MM.1S (cell line): ENCODE measurements around the gene UTP18.
"Not testable (repeated sequence)": the region's sequence is repeated elsewhere in the genome, so short reads cannot be mapped to it uniquely, and the experiment has no call there.

Source experiments
- DNase-seq: peaks from one replicate; pipeline ENCODE4 v3.0.0-alpha.2; 2015
- H2AFZ ChIP-seq: fragments of 300-600 bp; sonication (generic); 2 replicates; pipeline ENCODE4 v1.6.0; 2016; ENCODE audit warnings: antibody characterized with exemption, low read length
- H3F3A ChIP-seq: fragments of 300-600 bp; sonication (generic); 2 replicates; pipeline ENCODE4 v1.6.1; 2016; ENCODE audit warnings: mild to moderate bottlenecking, antibody characterized with exemption, low read length, moderate library complexity, mixed read lengths; ENCODE audit not compliant: insufficient read depth
- H3K27ac ChIP-seq: fragments of 300-600 bp; sonication (generic); 2 replicates; pipeline ENCODE4 v1.5.1; 2016; ENCODE audit warnings: mild to moderate bottlenecking, low read length
- H3K27me3 ChIP-seq: fragments of 300-600 bp; sonication (generic); replicated peaks from 2 replicates; pipeline ENCODE4 v1.6.0; 2016; ENCODE audit warnings: low read length; ENCODE audit not compliant: insufficient read depth
- H3K36me3 ChIP-seq: fragments of 300-600 bp; sonication (generic); replicated peaks from 2 replicates; pipeline ENCODE4 v1.6.1; 2016; ENCODE audit warnings: mild to moderate bottlenecking, low read length, mixed read lengths; ENCODE audit not compliant: insufficient read depth
- H3K4me1 ChIP-seq: fragments of 300-600 bp; sonication (generic); 2 replicates; pipeline ENCODE4 v1.6.1; 2016; ENCODE audit warnings: low read length, mixed read lengths
- H3K4me2 ChIP-seq: fragments of 300-600 bp; sonication (generic); 2 replicates; pipeline ENCODE4 v1.6.0; 2016; ENCODE audit warnings: low read depth, low read length
- H3K4me3 ChIP-seq: fragments of 300-600 bp; sonication (generic); 2 replicates; pipeline ENCODE4 v1.5.1; 2016; ENCODE audit warnings: low read length, mixed read lengths
- H3K79me2 ChIP-seq: fragments of 300-600 bp; sonication (generic); 2 replicates; pipeline ENCODE4 v1.6.1; 2016; ENCODE audit warnings: mixed run types, low read length, mixed read lengths
- H3K9ac ChIP-seq: fragments of 300-600 bp; sonication (generic); 2 replicates; pipeline ENCODE4 v1.6.1; 2016; ENCODE audit warnings: low read length, mixed read lengths
- H3K9me2 ChIP-seq: fragments of 300-600 bp; sonication (generic); replicated peaks from 2 replicates; pipeline ENCODE4 v1.6.1; 2016; ENCODE audit warnings: mild to moderate bottlenecking, low read length, mixed read lengths; ENCODE audit not compliant: insufficient read depth
- H3K9me3 ChIP-seq: fragments of 300-600 bp; sonication (generic); replicated peaks from 2 replicates; pipeline ENCODE4 v1.6.1; 2016; ENCODE audit warnings: mild to moderate bottlenecking, low read length, mixed read lengths; ENCODE audit not compliant: insufficient read depth
- H4K20me1 ChIP-seq: fragments of 300-600 bp; sonication (generic); 2 replicates; pipeline ENCODE4 v1.6.1; 2016; ENCODE audit warnings: mild to moderate bottlenecking, low read length, moderate library complexity, mixed read lengths; ENCODE audit not compliant: insufficient read depth
- EZH2 ChIP-seq: fragments of 300-600 bp; sonication (generic); optimal IDR thresholded peaks from 2 replicates; pipeline ENCODE3; 2017; ENCODE audit warnings: low read depth, mild to moderate bottlenecking, antibody characterized with exemption, low read length, mixed read lengths
- EZH2phosphoT487 ChIP-seq: fragments of 300-600 bp; sonication (generic); IDR thresholded peaks from 2 replicates; pipeline ENCODE4 v1.6.1; 2018; ENCODE audit warnings: antibody characterized with exemption, low read length
- TF ChIP-seq, protein P1 (sequence below): fragments of 300-600 bp; sonication (generic); IDR thresholded peaks from 2 replicates; pipeline ENCODE4 v1.5.1; 2016; ENCODE audit warnings: antibody characterized with exemption, low read length, mixed read lengths

Gene UTP18

DNA sequence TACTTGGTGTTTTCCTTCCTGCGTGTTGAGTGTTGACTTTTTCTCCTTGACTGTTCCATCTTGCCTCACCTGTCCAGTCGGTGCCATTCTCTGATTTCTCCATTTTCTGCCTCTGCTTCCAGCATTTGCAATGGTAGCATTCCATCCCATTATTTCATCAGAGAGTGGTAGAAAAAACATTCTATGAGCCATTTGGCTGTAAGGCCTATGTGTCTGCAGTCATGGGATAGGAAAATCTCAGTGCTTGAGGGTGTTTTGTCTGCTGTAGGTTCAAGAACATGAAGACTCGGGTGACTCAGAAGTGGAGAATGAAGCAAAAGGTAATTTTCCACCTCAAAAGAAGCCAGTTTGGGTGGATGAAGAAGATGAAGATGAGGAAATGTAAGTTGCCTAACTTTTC lies 2.7 kb downstream of the UTP18 start:
- Histone ChIP-seq H3K9ac (no peak overlapping the region), H3K27ac (no peak overlapping the region), H3K36me3 (peaks cover 16% of the 10 kb centered on the region; the same call in 1 of the 2 replicates), H3K79me2 (peaks cover 85% of the 10 kb centered on the region), H3K9me3 (no peaks in the 10 kb centered on the region), H3K4me3 (no peak overlapping the region), H4K20me1 (peaks cover 12% of the 10 kb centered on the region; the same call in 1 of the 2 replicates), H3K27me3 (no peaks in the 10 kb centered on the region), H3F3A (peaks cover 4% of the 10 kb centered on the region; the same call in 1 of the 2 replicates), H3K4me1 (peaks cover 23% of the 10 kb centered on the region), H3K9me2 (no peaks in the 10 kb centered on the region), H3K4me2 (no peak overlapping the region), H2AFZ (no peak overlapping the region)
- TF ChIP-seq EZH2, result no peak
- TF ChIP-seq, protein P1, sequence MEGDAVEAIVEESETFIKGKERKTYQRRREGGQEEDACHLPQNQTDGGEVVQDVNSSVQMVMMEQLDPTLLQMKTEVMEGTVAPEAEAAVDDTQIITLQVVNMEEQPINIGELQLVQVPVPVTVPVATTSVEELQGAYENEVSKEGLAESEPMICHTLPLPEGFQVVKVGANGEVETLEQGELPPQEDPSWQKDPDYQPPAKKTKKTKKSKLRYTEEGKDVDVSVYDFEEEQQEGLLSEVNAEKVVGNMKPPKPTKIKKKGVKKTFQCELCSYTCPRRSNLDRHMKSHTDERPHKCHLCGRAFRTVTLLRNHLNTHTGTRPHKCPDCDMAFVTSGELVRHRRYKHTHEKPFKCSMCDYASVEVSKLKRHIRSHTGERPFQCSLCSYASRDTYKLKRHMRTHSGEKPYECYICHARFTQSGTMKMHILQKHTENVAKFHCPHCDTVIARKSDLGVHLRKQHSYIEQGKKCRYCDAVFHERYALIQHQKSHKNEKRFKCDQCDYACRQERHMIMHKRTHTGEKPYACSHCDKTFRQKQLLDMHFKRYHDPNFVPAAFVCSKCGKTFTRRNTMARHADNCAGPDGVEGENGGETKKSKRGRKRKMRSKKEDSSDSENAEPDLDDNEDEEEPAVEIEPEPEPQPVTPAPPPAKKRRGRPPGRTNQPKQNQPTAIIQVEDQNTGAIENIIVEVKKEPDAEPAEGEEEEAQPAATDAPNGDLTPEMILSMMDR, result no peak
- no peak for DNase-seq

GRCh38 chr17:51264466-51264865 lies 4.1 kb downstream of the UTP18 start:
- H3F3A ChIP-seq, H3K27ac ChIP-seq, H3K27me3 ChIP-seq, H3K4me3 ChIP-seq, H3K4me2 ChIP-seq, H3K9ac ChIP-seq, H3K9me3 ChIP-seq, H3K9me2 ChIP-seq, DNase-seq, H2AFZ ChIP-seq: not testable (repeated sequence)
- H3K4me1 ChIP-seq, result peaks cover 13% of the 10 kb centered on the region
- peaks cover 82% of the 10 kb centered on the region for H3K79me2 ChIP-seq
- peaks cover 16% of the 10 kb centered on the region; the same call in 1 of the 2 replicates for H3K36me3 ChIP-seq
- H4K20me1 ChIP-seq, result peaks cover 12% of the 10 kb centered on the region; the same call in 1 of the 2 replicates

GRCh38 chr17:51269991-51270390 lies 9.6 kb downstream of the UTP18 start:
- TF ChIP-seq, protein P1, result no peak
- no peak for TF ChIP-seq EZH2
- no peak for TF ChIP-seq EZH2phosphoT487
- Histone ChIP-seq H4K20me1 (peaks cover 3% of the 10 kb centered on the region; the same call in 1 of the 2 replicates), H3K4me2 (no peak overlapping the region), H3K4me3 (no peak overlapping the region), H3K9me2 (no peaks in the 10 kb centered on the region), H3F3A (no peaks in the 10 kb centered on the region), H3K4me1 (no peaks in the 10 kb centered on the region), H3K9ac (no peak overlapping the region), H3K9me3 (no peaks in the 10 kb centered on the region), H3K27ac (no peak overlapping the region), H3K27me3 (no peaks in the 10 kb centered on the region), H3K36me3 (peaks cover 12% of the 10 kb centered on the region), H3K79me2 (peaks cover 59% of the 10 kb centered on the region), H2AFZ (no peak overlapping the region)
- no peak for DNase-seq

DNA sequence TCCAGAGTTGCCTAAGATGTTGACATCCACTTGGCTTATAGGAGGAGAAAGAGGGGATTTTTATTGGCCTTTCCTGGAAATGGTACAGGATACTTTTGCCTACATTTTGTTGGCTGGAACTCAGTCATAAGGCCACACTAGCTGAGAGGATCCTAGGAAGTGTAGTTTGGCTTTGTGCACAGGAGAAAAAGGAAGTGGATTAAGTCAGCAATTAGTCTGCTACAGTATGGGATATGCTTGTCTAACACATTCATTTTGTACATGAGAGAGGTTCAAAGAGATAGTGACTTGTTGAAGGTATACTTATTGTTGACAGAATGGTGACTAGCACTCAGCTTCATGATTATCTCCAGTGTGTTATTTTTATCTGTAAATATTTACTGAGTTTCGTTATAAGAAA lies 10.3 kb downstream of the UTP18 start:
- no peaks in the 10 kb centered on the region for H3K9me2 ChIP-seq
- H4K20me1 ChIP-seq, result peaks cover 3% of the 10 kb centered on the region; the same call in 1 of the 2 replicates
- no peak for DNase-seq
- H3K27me3 ChIP-seq, result no peaks in the 10 kb centered on the region
- H3K79me2 ChIP-seq, result peaks cover 58% of the 10 kb centered on the region
- TF ChIP-seq EZH2phosphoT487 (no peak), EZH2 (no peak)
- TF ChIP-seq, protein P1, result no peak
- no peak overlapping the region for H3K9ac ChIP-seq
- H3K4me3 ChIP-seq, result no peak overlapping the region
- no peak overlapping the region for H3K27ac ChIP-seq
- H3F3A ChIP-seq, result no peaks in the 10 kb centered on the region
- no peaks in the 10 kb centered on the region for H3K9me3 ChIP-seq
- H2AFZ ChIP-seq, result no peak overlapping the region
- peaks cover 14% of the 10 kb centered on the region for H3K36me3 ChIP-seq
- no peaks in the 10 kb centered on the region for H3K4me1 ChIP-seq
- no peak overlapping the region for H3K4me2 ChIP-seq
